Adipocyte (in vitro differentiated cells): ENCODE data around the gene AADAC.
"Not testable (repeated sequence)": the region's sequence is repeated elsewhere in the genome, so short reads cannot be mapped to it uniquely, and the experiment has no call there.

Experiments used
- DNase-seq: peaks from one replicate; pipeline ENCODE4 v3.0.0-alpha.2; 2015; ENCODE audit warnings: low read depth
- H3K27me3 ChIP-seq: replicated peaks from 2 replicates; pipeline ENCODE4 v1.7.0; 2013; ENCODE audit warnings: mild to moderate bottlenecking, low read length, moderate library complexity; ENCODE audit not compliant: control insufficient read depth, insufficient read depth
- H3K36me3 ChIP-seq: 2 replicates; pipeline ENCODE4 v1.7.0; 2013; ENCODE audit warnings: low read length, mild to moderate bottlenecking, moderate library complexity; ENCODE audit not compliant: control insufficient read depth, insufficient read depth, severe bottlenecking
- H3K4me1 ChIP-seq: 2 replicates; pipeline ENCODE4 v1.7.0; 2013; ENCODE audit warnings: mild to moderate bottlenecking, low read length, moderate library complexity; ENCODE audit not compliant: control insufficient read depth, insufficient read depth
- H3K4me3 ChIP-seq: 2 replicates; pipeline ENCODE4 v1.7.0; 2013; ENCODE audit warnings: mild to moderate bottlenecking, low read length, moderate library complexity
- H3K9ac ChIP-seq: 2 replicates; pipeline ENCODE4 v1.7.0; 2013; ENCODE audit warnings: mild to moderate bottlenecking, low read length, moderate library complexity
- H3K9me3 ChIP-seq: 2 replicates; pipeline ENCODE4 v1.7.0; 2013; ENCODE audit warnings: mild to moderate bottlenecking, low read length, moderate library complexity; ENCODE audit not compliant: control insufficient read depth

AADAC gene

DNA sequence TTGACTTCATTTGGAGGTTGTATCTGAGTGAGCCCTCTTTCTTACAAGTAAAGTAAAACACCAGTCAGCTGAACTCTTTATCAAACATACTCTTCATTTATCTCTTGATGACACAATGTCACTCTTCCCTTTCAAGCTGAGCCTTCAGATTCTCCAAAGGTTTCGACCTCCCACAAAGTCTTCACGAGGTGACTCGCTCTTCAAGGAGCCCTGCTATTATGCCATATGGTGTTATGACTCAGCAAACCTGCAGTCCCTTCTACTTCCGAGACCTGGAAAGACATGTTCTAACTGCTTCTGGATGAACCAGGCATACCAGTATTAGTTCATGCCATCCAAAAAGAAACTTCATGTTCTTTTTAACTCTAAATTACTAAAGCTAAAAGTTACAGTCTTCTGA lies 23.1 kb downstream of the AADAC start:
- Histone ChIP-seq H3K27me3 (peaks cover 4% of the 10 kb centered on the region), H3K4me3 (no peak overlapping the region), H3K9me3 (no peaks in the 10 kb centered on the region), H3K36me3 (no peaks in the 10 kb centered on the region), H3K4me1 (peaks cover 20% of the 10 kb centered on the region), H3K9ac (no peak overlapping the region)
- peak; percentile 79 for DNase-seq

DNA sequence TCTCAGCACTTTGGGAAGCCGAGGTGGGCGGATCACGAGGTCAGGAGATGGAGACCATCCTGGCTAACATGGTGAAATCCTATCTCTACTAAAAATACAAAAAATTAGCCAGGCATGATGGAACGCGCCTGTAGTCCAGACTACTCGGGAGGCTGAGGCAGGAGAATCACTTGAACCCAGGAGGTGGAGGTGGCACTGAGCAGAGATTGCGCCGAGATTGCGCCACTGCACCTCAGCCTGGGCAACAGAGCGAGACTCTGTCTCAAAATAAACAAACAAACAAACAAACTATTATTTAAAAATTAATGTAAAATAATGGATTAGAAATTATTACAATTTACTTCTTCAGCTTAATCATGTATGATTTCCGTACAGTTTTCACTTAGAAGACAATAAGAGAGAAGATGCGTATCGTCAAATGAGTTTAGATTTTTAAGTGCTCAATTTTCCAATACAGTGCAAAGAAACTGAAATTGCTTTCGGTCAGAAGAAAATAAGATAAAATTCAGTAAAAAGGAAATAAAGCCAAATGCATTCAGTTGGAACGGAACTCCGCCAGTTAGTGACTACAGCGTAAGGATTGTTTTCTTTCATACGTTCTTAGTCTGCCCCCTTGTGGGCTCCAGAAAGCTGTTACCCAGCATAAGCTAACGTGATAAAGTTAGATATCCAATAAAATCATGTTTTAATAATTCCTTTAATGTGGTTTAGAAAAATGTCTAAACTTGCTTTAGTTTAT lies 24.8 kb downstream of the AADAC start:
- peak overlapping the region; percentile 69 for H3K4me3 ChIP-seq
- H3K9ac ChIP-seq: peak overlapping the region; percentile 55
- H3K9me3 ChIP-seq: no peaks in the 10 kb centered on the region
- no peaks in the 10 kb centered on the region for H3K36me3 ChIP-seq
- no peaks in the 10 kb centered on the region for H3K27me3 ChIP-seq
- DNase-seq: peak; percentile 94
- peaks cover 20% of the 10 kb centered on the region for H3K4me1 ChIP-seq

DNA sequence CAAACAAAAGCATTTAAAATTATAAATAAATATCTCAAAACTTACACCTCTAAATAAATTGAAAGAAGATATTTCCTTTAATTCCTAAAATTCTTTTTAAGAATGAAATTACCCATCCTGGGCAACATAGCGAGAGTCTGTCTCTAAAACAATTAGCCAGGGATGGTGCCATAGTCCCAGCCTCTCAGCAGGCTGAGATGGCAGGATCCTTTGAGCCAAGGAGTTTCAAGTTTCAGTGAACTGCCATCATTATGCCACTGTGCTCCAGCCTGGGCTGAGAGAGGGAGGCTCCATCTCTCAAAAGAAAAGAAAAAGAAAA lies 25.4 kb downstream of the AADAC start:
- Histone ChIP-seq H3K9ac (no peak overlapping the region), H3K4me3 (no peak overlapping the region), H3K27me3 (no peaks in the 10 kb centered on the region), H3K9me3 (no peaks in the 10 kb centered on the region), H3K36me3 (no peaks in the 10 kb centered on the region), H3K4me1 (peaks cover 20% of the 10 kb centered on the region)
- no peak for DNase-seq

DNA sequence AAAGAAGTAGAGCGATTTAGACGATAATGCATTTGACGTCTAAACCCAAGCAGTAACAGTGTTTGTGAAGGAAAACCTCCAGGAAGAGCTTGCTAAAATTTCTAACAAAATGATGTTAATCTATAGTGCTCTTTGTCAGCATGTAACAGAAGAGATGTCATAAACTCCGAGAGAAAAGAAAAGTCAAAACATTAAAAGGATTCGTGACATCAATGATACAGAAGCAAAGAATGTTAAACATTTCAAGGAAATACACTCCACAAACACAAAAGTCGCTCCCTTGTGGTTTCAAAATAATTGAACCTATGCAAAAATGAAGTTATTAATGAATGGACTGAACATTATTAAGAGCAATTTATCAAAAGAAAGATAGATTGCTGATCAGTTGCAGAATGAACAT lies 27.9 kb downstream of the AADAC start:
- H3K4me1 ChIP-seq: peaks cover 10% of the 10 kb centered on the region
- H3K27me3 ChIP-seq: no peaks in the 10 kb centered on the region
- no peak overlapping the region for H3K9ac ChIP-seq
- H3K36me3 ChIP-seq: no peaks in the 10 kb centered on the region
- H3K4me3 ChIP-seq: no peak overlapping the region
- no peaks in the 10 kb centered on the region for H3K9me3 ChIP-seq
- peak; percentile 34 for DNase-seq

DNA sequence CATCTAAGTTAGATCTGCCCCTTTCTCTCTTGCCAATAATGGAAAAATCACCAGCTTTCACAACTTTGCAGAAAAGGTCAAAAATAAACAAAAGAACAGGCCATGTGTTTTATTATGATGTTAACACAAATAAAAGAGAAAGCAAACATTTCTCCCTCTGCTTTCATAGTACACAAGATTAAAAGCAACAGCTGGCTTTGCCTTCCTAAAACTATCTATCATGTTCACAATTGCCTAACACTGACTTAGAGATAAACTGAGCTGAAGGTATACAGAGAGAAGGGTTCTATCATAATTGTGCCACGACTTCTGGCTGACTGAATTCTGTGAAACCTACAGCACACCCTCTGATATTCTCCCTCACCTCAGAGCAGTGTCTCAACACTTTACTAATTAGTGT lies 29.4 kb downstream of the AADAC start:
- Histone ChIP-seq H3K9ac (no peak overlapping the region), H3K36me3 (no peaks in the 10 kb centered on the region), H3K4me3 (no peak overlapping the region), H3K27me3 (no peaks in the 10 kb centered on the region), H3K9me3 (no peaks in the 10 kb centered on the region), H3K4me1 (no peaks in the 10 kb centered on the region)
- DNase-seq: peak; percentile 29

DNA sequence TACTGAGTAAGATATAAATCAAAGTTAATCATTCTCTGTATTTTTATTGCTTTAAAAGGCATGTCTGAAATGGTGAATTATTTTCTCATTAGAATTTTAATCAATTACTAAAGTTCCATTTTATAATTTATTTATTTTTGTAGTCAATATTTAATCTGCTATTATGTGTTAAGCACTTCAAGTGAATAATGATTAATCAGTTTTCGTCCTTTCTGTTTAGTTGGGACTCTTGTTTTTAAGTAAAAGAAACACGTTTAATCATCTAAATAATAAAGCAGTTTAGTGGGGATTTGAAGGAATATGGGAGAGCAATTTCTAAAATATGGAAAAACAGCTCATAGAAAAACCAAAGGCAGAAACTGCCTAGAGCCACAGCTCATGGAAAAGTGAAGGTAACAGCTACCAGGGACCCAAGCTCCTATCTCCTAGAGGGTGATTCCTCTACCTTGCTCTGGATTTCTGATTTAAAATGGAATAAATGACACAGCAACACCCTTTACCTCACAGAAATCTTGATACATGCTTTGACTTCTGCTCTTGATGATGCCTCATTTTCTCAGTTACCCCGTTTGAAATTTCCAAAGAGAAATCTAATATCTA lies 31.5 kb downstream of the AADAC start:
- H3K4me3 ChIP-seq: no peak overlapping the region
- no peak for DNase-seq
- H3K9ac ChIP-seq: no peak overlapping the region
- no peaks in the 10 kb centered on the region for H3K4me1 ChIP-seq
- H3K27me3 ChIP-seq: no peaks in the 10 kb centered on the region
- H3K9me3 ChIP-seq: peaks cover 16% of the 10 kb centered on the region
- H3K36me3 ChIP-seq: no peaks in the 10 kb centered on the region

DNA sequence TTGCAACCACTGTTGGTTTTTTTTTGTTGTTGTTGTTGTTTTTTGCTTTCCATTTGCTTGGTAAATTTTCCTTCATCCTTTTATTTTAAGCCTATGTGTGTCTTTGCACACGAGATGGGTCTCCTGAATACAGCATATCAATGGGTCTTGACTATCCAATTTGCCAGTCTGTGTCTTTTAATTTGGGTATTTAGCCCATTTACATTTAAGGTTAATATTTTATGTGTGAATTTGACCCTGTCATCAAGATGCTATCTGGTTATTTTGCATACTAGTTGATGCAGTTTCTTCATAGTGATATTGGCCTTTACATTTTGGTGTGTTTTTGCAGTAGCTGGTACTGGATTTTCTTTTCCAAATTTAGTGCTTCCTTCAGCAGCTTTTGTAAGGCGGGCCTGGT lies 36.1 kb downstream of the AADAC start:
- not testable (repeated sequence) for H3K36me3 ChIP-seq, H3K4me3 ChIP-seq, H3K4me1 ChIP-seq, DNase-seq, H3K27me3 ChIP-seq, H3K9ac ChIP-seq
- peaks cover 19% of the 10 kb centered on the region for H3K9me3 ChIP-seq

DNA sequence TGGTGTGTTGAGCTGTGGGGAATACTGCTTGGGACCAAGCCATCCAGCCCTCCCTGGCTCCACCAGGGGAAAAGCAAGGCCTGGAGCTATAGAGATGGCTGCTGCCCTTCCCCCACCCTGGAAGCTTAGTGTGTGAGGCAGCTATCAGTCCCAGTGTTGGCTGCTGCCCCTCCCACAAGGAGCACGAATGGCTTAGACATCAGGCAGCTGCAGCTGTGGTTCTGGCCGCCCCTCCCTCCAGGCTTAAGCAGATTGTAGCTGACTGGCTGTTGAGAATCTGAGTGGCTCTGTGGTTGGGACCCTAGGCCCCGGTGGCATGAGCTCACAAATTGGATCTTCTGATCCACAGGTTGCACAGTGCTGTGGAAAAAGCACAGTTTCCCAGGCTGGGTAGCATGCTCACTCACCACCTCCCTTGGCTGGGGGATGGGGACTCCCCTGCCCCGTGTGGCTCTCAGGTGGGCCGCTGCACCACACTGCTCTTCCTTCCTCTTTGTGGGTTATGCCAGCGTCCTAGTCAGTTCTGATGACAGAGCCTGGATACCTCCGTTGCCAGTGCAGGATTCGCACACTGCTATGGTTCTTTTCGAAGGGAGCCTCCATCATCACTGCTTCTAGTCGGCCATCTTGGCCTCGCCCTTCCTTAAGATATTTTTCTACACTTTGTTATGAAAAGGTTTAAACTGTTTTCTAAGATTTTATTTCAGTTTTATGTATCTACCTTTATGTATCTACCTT lies 38.3 kb downstream of the AADAC start:
- Histone ChIP-seq H3K4me3 (no peak overlapping the region), H3K9me3 (peaks cover 19% of the 10 kb centered on the region), H3K27me3 (no peaks in the 10 kb centered on the region), H3K36me3 (no peaks in the 10 kb centered on the region), H3K9ac (no peak overlapping the region), H3K4me1 (peaks cover 8% of the 10 kb centered on the region)
- DNase-seq: no peak

DNA sequence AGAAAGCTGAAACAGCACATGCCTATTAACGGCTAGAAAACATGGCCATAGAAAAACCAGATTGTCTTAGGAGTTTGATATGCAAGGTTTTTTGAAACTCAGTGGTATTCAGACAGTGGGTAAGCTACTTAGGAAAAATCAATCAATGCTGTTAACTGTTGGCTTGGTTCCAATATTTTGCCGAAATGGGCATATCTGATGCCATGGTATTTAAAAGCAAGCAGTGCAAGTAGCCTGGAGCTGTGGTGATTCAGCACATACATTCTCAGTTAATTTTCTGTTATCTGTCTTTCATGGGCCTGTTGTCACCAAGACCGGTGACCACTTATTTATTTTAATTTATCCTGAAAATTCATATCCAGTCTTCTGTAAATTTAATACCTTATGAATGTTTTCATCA lies 42.2 kb downstream of the AADAC start:
- Histone ChIP-seq H3K4me1 (peaks cover 14% of the 10 kb centered on the region), H3K36me3 (no peaks in the 10 kb centered on the region), H3K9me3 (no peaks in the 10 kb centered on the region), H3K27me3 (no peaks in the 10 kb centered on the region), H3K4me3 (no peak overlapping the region), H3K9ac (no peak overlapping the region)
- no peak for DNase-seq

DNA sequence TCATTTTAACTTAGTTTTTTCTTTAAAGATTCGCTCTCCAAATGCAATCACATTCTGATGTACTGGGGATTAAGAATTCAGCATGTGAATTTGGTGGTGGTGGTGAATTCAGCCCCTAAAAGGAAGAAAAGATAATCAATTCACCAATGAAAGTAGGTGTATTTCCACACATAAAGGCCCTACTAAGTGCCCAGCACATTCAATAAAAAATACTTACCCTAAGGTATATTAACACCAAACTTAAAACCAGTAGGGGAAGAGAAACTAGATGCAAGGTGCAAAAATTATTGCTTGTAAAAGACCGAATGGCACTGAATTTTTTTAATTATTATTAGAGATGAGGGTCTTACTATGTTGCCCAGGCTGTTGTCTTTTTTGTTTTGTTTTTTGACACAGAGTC lies 42.7 kb downstream of the AADAC start:
- Histone ChIP-seq H3K4me1 (peaks cover 14% of the 10 kb centered on the region), H3K9me3 (no peaks in the 10 kb centered on the region), H3K27me3 (no peaks in the 10 kb centered on the region), H3K9ac (no peak overlapping the region), H3K36me3 (no peaks in the 10 kb centered on the region), H3K4me3 (no peak overlapping the region)
- no peak for DNase-seq

DNA sequence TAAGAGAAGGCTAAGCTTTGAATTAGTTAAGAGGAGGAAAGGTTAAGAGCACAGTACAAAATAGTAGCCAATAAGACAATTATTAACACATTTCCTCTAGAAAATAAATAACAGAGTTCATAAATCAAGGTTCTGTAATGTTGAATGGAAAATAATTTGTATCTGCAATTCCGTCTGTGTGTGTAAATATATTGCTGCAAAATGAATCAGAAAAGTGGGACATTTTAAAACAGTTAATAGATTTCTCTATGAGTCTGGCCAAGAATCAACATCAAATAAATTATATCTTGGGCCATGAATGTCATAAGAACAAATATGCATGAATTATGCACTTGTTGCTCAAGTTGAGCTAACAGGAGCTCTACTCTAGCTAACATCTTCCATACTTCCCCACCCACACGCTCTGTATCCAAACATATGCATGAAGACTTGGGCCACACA lies 45.3 kb downstream of the AADAC start:
- no peak for DNase-seq
- Histone ChIP-seq H3K27me3 (no peaks in the 10 kb centered on the region), H3K4me1 (peaks cover 27% of the 10 kb centered on the region), H3K4me3 (no peak overlapping the region), H3K9me3 (no peaks in the 10 kb centered on the region), H3K36me3 (no peaks in the 10 kb centered on the region), H3K9ac (no peak overlapping the region)
